Mesothelial cell of epicardium (in vitro differentiated cells): ENCODE data around the gene EP400. TPM values are rescaled to one million over a fixed set of nuclear protein-coding genes. Genes with fewer than 3 reads are reported as not detected.

Experiments used
- DNase-seq, 2 experiments: peaks; one replicate each; pipeline ENCODE4 v3.0.0; 2021; ENCODE audit warnings: low spot score in 2 of 2; ENCODE audit not compliant: unreplicated experiment in 2 of 2
- H3K27ac Mint-ChIP-seq: 2 replicates; pipeline ENCODE4 v1.8.0; 2021; ENCODE audit warnings: mixed read lengths
- H3K27me3 Mint-ChIP-seq: 2 replicates; pipeline ENCODE4 v1.8.0; 2021; ENCODE audit warnings: low read depth, mixed read lengths
- H3K36me3 Mint-ChIP-seq: 2 replicates; pipeline ENCODE4 v1.8.0; 2021; ENCODE audit warnings: mixed read lengths
- H3K4me1 Mint-ChIP-seq: 2 replicates; pipeline ENCODE4 v1.8.0; 2021; ENCODE audit warnings: mixed read lengths
- H3K4me3 Mint-ChIP-seq: 2 replicates; pipeline ENCODE4 v1.8.0; 2021; ENCODE audit warnings: mild to moderate bottlenecking, moderate library complexity, mixed read lengths
- H3K9me3 Mint-ChIP-seq: 2 replicates; pipeline ENCODE4 v1.8.0; 2021; ENCODE audit warnings: mixed read lengths
- total RNA-seq: library from RNA; stranded (reverse); gene quantifications from 3 replicates; pipeline ENCODE4 v1.2.1, GENCODE V29; 2021
- TF ChIP-seq, protein P1 (sequence below): fragments of 200-600 bp; sonication (generic); IDR thresholded peaks from one replicate; pipeline ENCODE4 v1.5.0; 2021; ENCODE audit warnings: antibody characterized with exemption; ENCODE audit not compliant: unreplicated experiment

EP400 gene
- total RNA-seq, 1 donor from 2014 or later, result 77.9 TPM

DNA sequence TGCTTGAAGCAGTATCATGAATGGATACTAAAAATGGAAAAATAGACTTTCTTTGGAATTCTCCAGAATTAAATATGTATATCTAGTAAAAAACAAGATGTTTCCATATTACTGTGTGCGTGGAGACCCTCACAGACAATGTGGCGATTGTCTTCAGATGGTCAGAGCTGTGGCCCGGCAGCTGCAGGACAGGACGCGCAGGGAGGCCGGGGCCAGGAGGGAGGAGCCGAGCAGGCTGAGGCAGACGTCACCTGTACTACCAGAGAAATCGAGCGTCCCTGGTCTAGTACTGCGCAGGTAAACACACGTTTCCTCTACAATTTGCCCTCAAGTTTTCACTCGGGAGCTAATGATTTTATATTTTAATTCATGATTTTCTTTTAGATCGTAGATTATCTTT lies 171.5 kb downstream of the EP400 start:
- no peak for DNase-seq
- H3K27me3 Mint-ChIP-seq, result no peaks in the 10 kb centered on the region
- H3K4me1 Mint-ChIP-seq, result no peaks in the 10 kb centered on the region
- TF ChIP-seq, protein P1, sequence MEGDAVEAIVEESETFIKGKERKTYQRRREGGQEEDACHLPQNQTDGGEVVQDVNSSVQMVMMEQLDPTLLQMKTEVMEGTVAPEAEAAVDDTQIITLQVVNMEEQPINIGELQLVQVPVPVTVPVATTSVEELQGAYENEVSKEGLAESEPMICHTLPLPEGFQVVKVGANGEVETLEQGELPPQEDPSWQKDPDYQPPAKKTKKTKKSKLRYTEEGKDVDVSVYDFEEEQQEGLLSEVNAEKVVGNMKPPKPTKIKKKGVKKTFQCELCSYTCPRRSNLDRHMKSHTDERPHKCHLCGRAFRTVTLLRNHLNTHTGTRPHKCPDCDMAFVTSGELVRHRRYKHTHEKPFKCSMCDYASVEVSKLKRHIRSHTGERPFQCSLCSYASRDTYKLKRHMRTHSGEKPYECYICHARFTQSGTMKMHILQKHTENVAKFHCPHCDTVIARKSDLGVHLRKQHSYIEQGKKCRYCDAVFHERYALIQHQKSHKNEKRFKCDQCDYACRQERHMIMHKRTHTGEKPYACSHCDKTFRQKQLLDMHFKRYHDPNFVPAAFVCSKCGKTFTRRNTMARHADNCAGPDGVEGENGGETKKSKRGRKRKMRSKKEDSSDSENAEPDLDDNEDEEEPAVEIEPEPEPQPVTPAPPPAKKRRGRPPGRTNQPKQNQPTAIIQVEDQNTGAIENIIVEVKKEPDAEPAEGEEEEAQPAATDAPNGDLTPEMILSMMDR, result no peak
- H3K36me3 Mint-ChIP-seq, result peaks cover 25% of the 10 kb centered on the region
- no peak overlapping the region for H3K27ac Mint-ChIP-seq
- no peak overlapping the region for H3K4me3 Mint-ChIP-seq
- H3K9me3 Mint-ChIP-seq, result no peaks in the 10 kb centered on the region

DNA sequence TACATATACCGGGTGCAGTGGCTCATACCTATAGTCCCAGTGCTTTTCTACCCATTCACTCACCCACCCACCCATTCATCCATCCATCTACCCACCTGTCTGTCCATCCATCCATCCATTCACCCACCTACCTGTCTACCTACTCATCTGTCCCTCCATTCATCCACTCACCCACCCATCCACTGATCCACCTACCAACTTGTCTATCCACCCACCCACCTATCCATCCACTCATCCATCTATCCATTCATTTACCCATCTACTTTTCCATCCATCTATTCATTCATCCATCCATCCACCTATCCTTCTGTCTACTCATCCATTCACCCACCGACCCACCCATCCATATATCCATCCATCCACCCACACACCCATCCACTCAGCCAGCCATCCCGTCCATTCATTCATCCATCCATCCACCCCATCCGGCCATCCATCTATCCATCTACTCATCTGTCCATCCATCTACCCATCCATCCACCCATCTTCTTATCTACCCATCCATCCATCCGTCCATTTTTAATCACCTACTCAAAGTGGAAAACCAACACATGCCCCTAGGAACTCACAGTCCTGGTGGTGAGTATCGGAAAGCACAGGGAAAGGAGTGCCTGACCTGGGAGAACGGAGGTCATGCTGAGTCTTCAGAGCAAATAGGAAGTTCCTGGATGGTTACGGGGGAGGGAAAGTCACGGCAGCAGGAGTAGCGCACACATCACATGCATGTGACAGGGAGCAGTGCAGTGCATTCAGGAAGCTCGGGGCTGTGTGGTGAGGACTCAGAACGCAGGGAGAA lies 174.4 kb downstream of the EP400 start:
- Mint-ChIP-seq H3K27me3 (no peaks in the 10 kb centered on the region), H3K4me3 (no peak overlapping the region), H3K36me3 (peaks cover 54% of the 10 kb centered on the region), H3K27ac (no peak overlapping the region), H3K9me3 (peaks cover 19% of the 10 kb centered on the region), H3K4me1 (no peaks in the 10 kb centered on the region)
- no peak for DNase-seq
- TF ChIP-seq, protein P1, result no peak

GRCh38 chr12:132124766-132125425 lies 175.2 kb downstream of the EP400 start:
- Mint-ChIP-seq H3K27me3 (no peaks in the 10 kb centered on the region), H3K36me3 (peaks cover 59% of the 10 kb centered on the region), H3K27ac (no peak overlapping the region), H3K4me1 (no peaks in the 10 kb centered on the region), H3K4me3 (no peak overlapping the region), H3K9me3 (peaks cover 22% of the 10 kb centered on the region)
- TF ChIP-seq, protein P1, result no peak
- DNase-seq, result no peak

- Mint-ChIP-seq H3K9me3 (peaks cover 26% of the 10 kb centered on the region), H3K4me3 (no peak overlapping the region), H3K36me3 (peaks cover 62% of the 10 kb centered on the region), H3K27me3 (no peaks in the 10 kb centered on the region), H3K4me1 (no peaks in the 10 kb centered on the region), H3K27ac (no peak overlapping the region)
- TF ChIP-seq, protein P1, result no peak
- DNase-seq, result no peak
Observed at GRCh38 chr12:132125736-132126135, 176.0 kb downstream of the EP400 start.

DNA sequence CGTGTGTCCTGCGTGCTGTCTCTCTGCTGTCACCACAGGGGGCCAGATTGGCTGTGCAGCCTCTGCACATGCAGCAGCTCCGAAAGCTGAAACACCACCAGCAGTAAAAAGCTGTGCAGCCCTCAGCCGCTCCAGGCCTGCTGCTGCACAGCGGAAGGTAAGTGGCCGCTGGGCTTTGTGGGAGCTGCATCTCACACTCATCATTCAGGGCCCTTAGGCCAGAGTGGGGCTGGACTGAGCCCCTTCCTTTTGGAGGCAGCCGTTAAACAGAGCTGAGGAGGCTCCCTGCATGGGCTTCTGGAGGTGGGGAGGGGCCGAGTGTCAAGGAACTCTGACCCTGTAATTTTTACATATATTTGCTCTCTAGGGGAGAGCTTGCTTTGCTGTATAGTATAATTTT lies 177.3 kb downstream of the EP400 start:
- no peak overlapping the region for H3K27ac Mint-ChIP-seq
- no peaks in the 10 kb centered on the region for H3K4me1 Mint-ChIP-seq
- H3K36me3 Mint-ChIP-seq, result peaks cover 68% of the 10 kb centered on the region
- DNase-seq, result no peak
- H3K4me3 Mint-ChIP-seq, result no peak overlapping the region
- no peaks in the 10 kb centered on the region for H3K27me3 Mint-ChIP-seq
- TF ChIP-seq, protein P1, result no peak
- peaks cover 33% of the 10 kb centered on the region for H3K9me3 Mint-ChIP-seq
